Right atrium auricular region (tissue), 2 donors: ENCODE results near the gene MAT2A. TPM values are rescaled to one million over a fixed set of nuclear protein-coding genes. Genes with fewer than 3 reads are reported as not detected.
A peak's percentile ranks its signal among the peaks of the same experiment; 100 is the strongest.

Source experiments
- DNase-seq: peaks from one replicate; pipeline ENCODE4 v3.0.0-alpha.2; 2019; ENCODE audit warnings: low spot score
- H3K27ac ChIP-seq, 2 donors: fragments of 200-600 bp; sonication (generic); 1 replicate in 1 of 2; 2 replicates in 1 of 2; pipeline ENCODE4 v1.5.1; 2016 to 2019
- H3K27me3 ChIP-seq, 2 donors: fragments of 200-600 bp; sonication (generic); one replicate each; pipeline versions ENCODE4 v1.5.1 to v1.6.0; 2017 to 2019
- H3K36me3 ChIP-seq: fragments of 200-600 bp; sonication (generic); one replicate; pipeline ENCODE4 v1.5.1; 2016
- H3K4me1 ChIP-seq, 2 donors: fragments of 200-600 bp; sonication (generic); one replicate each; pipeline versions ENCODE4 v1.5.1 to v1.6.0; 2017 to 2019
- H3K4me3 ChIP-seq, 2 donors: fragments of 200-600 bp; sonication (generic); 1 replicate in 1 of 2; 2 replicates in 1 of 2; pipeline ENCODE4 v1.5.1; 2017 to 2019; ENCODE audit warnings: mild to moderate bottlenecking in 1 of 2, moderate library complexity in 1 of 2
- H3K9me3 ChIP-seq, 2 donors: fragments of 200-600 bp; sonication (generic); one replicate each; pipeline ENCODE4 v1.5.1; 2019
- CTCF ChIP-seq, 2 donors: fragments of 200-600 bp; sonication (generic); IDR thresholded peaks; one replicate each; pipeline ENCODE4 v1.5.1; 2019; ENCODE audit warnings: antibody characterized with exemption in 2 of 2
- total RNA-seq, 2 donors: library from RNA; depleted of rRNA; stranded (reverse); fragments of >200 nt; gene quantifications; one replicate each; pipeline ENCODE4 v1.1.0, GENCODE V29; 2016

The MAT2A gene
- 100 to 1,000 TPM in 1 of 2 donors, 10 to 100 TPM in 1; 95.6 to 101 TPM for total RNA-seq

DNA sequence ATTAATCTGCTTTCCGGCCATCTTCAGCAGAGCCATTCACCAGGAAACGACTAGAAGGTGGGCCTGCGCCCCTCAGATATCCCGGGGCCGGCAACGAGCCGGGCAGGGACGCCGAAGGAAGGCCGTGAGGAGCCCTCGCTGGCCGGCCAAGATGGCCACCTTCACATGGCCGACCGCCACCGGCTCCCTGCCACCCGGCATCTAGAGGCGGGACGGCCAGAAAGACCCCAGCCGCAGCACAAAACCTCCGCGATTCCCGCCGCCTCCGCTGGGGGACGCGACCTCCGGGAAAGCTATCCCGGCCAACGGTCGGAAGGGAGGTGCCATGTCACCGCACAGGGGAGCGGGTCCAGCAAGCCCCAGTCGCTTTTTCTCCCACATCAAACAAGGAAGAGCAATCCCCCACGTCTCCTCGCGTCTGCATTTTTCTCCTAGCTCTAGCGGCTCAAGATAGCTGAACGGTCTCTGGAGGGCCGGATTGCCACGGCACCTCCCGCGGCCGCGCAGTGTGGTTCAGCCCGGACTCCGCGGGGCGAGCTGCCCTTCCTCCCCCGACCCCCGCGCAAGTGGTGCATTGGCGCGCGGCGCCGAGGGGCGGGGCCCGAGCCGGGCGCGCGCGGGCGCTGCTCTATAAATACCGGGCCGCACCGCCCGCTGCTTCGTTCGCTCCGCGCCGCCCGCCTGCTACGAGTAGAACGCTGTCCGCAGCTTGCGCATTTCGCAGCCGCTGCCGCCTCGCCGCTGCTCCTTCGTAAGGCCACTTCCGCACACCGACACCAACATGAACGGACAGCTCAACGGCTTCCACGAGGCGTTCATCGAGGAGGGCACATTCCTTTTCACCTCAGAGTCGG, at the start of gene MAT2A:
TSS of gene MAT2A (plus strand) at position 662 of the 854 bp plus-strand sequence. CDS start at position 782, 120 bp downstream.
- Histone ChIP-seq H3K4me1 (peaks cover 3 to 43% of the 10 kb centered on the region in 2 donors), H3K27ac (peak within 1 kb of the TSS; percentile 99), H3K4me3 (peak within 1 kb of the TSS; percentile 87 to 98), H3K36me3 (peaks cover 34% of the 10 kb centered on the region), H3K27me3 (no peaks in the 10 kb centered on the region), H3K9me3 (no peaks in the 10 kb centered on the region)
- DNase-seq = peak; percentile 94
- peak; percentile 58 to 83 for TF ChIP-seq CTCF (IDR thresholded peaks at IDR 0.05)

GRCh38 chr2:85490861-85491755, 47.9 kb upstream of the MAT2A start:
- H3K9me3 ChIP-seq = no peaks in the 10 kb centered on the region
- H3K4me1 ChIP-seq = no peaks in the 10 kb centered on the region
- no peak for TF ChIP-seq CTCF (IDR thresholded peaks at IDR 0.05)
- DNase-seq = no peak
- no peak overlapping the region for H3K27ac ChIP-seq
- H3K36me3 ChIP-seq = no peaks in the 10 kb centered on the region
- no peaks in the 10 kb centered on the region for H3K27me3 ChIP-seq
- H3K4me3 ChIP-seq = no peak overlapping the region

- TF ChIP-seq CTCF (IDR thresholded peaks at IDR 0.05) = no peak
- Histone ChIP-seq H3K27me3 (no peaks in the 10 kb centered on the region), H3K9me3 (no peaks in the 10 kb centered on the region), H3K4me3 (no peak overlapping the region), H3K27ac (no peak overlapping the region), H3K36me3 (no peaks in the 10 kb centered on the region), H3K4me1 (peaks cover 0 to 26% of the 10 kb centered on the region in 2 donors)
- no peak for DNase-seq
Observed at GRCh38 chr2:85496436-85496835, 42.5 kb upstream of the MAT2A start.

DNA sequence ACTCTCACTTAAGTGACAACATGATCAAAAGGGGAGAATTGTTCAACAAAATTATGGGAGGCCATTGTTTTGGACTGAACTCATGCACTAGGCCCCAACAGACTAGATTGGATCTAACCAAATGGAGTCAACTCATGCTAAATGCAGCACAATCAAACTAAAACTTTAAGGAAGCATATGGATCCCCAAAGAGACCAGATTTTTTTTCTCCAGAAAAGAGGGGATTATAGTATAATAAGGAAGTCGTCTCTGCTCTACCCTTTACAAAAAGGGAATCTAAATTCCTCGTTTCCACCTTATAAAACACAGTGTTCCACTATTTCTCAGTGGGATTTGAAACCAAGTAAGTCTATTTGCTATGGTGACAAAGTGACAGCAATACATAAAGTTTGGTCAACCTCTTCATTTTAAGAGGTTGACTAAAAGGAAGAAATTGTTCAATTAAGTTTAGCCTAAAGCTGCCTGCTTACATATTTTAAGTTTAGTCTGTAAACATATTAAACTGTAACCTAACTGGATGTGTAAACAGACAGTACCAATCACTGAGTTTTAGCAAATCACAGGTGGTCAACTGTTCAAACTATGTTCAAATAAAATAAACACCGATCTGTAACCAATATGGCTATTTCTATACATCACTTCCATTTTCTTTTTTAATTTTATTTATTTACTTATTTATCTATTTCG, 40.9 kb upstream of the MAT2A start:
- peaks cover 0 to 36% of the 10 kb centered on the region in 2 donors for H3K4me1 ChIP-seq

More for the DNA sequence above, 40.9 kb upstream of the MAT2A start:
- H3K36me3 ChIP-seq = no peaks in the 10 kb centered on the region
- no peak for TF ChIP-seq CTCF (IDR thresholded peaks at IDR 0.05)
- no peaks in the 10 kb centered on the region for H3K9me3 ChIP-seq
- DNase-seq = no peak
- H3K27ac ChIP-seq = peak overlapping the region; percentile 77 to 80
- H3K4me3 ChIP-seq = no peak overlapping the region
- H3K27me3 ChIP-seq = no peaks in the 10 kb centered on the region
